Choroid plexus epithelial cell (primary cell): ENCODE results near the gene FAH.
A peak's percentile ranks its signal among the peaks of the same experiment; 100 is the strongest.

Experiments
- DNase-seq: peaks from one replicate; pipeline ENCODE4 v3.0.0-alpha.2; 2010; ENCODE audit warnings: low read depth
- H3K4me3 ChIP-seq: 2 replicates; pipeline ENCODE4 v1.5.1; 2011; ENCODE audit warnings: low read depth, mild to moderate bottlenecking, control low read depth, low read length, moderate library complexity
- TF ChIP-seq, protein P1 (sequence below): conservative IDR thresholded peaks from 2 replicates; pipeline ENCODE4 v1.5.1; 2011; ENCODE audit warnings: low read depth, mild to moderate bottlenecking, control low read depth, inconsistent platforms, low read length, moderate library complexity

FAH gene

DNA sequence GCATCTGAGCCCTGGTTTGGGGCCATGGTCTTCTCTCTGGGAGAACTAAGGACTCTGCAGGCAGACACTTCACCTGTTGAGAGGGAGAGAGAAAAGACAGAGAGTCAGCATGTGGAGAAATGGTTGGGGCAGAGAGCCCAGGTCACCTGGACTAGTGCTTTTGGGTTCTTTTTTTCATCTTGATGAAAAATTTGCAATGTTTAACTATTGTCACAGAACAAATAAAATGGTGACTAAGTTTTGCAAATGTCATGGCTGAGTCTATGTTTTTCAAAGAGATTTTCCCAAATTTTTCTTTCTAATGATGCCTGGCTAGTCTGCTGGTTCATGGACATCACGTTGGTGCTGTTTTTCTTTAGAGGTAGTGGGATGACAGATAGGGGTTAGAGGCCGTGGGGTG is 17.8 kb downstream of the FAH start:
- no peak for DNase-seq
- no peak overlapping the region for H3K4me3 ChIP-seq
- TF ChIP-seq, protein P1, sequence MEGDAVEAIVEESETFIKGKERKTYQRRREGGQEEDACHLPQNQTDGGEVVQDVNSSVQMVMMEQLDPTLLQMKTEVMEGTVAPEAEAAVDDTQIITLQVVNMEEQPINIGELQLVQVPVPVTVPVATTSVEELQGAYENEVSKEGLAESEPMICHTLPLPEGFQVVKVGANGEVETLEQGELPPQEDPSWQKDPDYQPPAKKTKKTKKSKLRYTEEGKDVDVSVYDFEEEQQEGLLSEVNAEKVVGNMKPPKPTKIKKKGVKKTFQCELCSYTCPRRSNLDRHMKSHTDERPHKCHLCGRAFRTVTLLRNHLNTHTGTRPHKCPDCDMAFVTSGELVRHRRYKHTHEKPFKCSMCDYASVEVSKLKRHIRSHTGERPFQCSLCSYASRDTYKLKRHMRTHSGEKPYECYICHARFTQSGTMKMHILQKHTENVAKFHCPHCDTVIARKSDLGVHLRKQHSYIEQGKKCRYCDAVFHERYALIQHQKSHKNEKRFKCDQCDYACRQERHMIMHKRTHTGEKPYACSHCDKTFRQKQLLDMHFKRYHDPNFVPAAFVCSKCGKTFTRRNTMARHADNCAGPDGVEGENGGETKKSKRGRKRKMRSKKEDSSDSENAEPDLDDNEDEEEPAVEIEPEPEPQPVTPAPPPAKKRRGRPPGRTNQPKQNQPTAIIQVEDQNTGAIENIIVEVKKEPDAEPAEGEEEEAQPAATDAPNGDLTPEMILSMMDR: no peak

DNA sequence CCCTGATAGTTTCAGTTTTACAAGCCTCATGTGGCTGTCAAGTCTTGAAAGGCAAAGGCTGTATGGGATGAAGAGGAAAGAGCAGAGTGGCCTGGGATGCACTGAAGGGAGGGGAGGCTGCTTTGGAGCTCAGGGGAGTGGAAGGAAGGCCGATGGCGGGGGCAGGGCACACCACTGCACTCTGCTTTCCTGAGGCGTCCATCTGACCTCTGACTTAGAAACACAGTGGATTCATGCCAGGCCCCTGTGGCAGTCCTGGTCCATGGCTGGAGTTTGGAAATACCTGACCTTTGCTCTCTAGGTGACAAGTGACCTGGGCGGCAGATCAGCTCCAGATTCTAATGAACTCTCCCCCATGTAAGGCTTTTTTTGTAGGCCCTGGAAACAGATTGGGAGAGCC is 19.0 kb downstream of the FAH start:
- TF ChIP-seq, protein P1: no peak
- H3K4me3 ChIP-seq: no peak overlapping the region
- no peak for DNase-seq

DNA sequence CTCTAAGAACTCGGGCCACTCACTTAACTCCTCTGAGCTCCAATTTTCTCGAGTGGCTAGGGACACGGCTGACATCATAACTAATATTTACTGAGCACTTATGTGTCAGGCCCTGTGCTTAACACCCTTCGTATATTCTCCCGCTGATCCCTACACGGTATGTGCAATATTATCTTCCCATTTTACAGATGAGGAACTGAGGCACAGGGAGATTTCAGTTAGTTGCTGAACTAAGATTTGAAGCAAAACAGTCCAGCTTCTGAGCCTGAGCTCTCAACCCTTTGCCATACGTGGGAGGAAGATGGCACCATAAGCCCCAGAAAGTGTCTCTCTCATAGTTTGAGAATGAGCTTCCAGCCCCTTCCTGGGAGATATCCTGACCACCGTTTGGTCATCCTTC is 19.6 kb downstream of the FAH start:
- no peak for DNase-seq
- TF ChIP-seq, protein P1: no peak
- no peak overlapping the region for H3K4me3 ChIP-seq

DNA sequence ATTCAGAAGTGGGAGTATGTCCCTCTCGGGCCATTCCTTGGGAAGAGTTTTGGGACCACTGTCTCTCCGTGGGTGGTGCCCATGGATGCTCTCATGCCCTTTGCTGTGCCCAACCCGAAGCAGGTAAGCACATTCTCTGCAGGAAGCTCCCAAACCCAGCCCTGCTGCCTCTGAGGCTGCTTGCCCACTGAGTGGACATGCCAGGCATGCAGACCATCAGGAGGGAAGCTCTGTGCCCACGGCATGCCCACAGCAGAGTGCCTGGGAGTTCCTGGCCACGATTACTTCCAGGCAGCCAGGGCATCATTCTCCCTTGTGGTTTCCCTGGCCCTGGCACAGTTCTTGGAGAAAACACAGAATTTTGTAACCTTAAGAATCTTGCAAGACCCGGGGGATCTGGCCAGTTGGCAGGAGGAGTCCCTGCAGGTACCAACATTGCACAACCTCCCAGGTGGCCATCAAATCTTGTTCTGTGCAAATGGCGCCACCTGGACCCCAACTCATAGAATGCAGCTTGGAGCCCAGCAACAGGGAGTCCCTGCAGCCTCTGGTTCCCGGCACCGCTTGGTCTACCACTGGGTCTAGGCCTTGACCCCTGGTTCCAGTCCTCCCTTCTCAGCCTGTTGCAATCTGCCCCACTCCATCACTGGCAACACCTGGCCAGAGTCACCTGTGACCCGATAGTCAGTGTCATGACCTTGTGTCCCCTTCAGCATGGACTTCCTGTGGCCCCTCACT is 20.4 kb downstream of the FAH start:
- TF ChIP-seq, protein P1: peak; percentile 91
- H3K4me3 ChIP-seq: no peak overlapping the region
- peak; percentile 77 for DNase-seq

DNA sequence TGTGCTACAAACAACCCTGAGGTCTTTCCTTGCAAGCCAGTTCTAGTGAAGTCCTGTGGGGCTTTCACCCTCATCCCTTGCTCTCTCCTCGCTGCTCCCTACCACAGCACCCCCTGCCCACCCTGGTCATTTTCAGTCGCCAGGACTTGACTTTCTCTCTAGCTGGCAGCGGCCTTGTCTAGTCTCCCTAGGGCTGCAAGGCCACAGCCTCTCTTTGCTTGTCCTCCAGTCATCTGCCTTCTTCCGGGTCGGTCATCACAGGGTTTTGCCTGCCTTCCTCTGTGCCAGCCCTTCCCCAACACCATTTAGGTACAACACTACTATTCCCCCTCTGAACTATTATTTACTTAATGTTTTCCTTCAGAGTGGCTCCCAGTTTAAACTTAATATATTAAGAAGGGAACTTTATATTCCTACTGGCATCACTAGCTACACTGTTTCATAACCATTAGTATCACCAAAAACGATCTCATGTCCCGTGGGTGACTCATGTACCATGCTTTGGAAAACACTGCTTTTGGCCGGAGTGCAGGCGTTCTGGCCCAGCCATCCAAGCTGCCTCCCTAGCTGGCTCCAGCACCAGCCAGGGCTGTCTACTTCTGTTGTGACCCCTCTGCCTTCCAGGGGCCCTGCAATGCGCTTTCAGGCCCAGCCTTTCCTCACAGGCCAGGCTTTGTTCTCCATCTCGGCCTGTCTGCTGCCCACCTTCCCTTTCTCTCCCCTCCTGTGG is 21.4 kb downstream of the FAH start:
- peak; percentile 64 for DNase-seq
- TF ChIP-seq, protein P1: no peak

DNA sequence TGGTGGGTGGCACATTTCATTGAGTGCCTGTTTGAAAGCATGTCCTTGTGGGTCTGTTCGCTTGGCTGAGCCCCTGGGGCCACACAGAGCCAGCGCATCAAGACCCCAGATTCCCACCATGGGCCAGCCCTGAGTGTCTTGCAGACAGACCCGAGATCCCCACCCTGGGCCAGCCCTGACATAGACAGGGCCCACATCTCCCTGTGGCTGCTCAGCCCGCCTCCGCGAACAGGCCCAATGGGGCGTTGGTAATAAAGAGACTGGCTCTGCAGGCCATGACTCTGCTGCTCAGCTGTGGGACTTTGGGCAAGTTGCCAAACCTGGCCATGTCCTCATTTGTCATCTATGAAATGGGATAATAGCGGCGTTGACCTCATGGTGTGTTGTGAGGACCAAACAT is 22.6 kb downstream of the FAH start:
- no peak for DNase-seq
- H3K4me3 ChIP-seq: no peak overlapping the region
- TF ChIP-seq, protein P1: no peak

More for the DNA sequence above, 21.4 kb downstream of the FAH start:
- no peak overlapping the region for H3K4me3 ChIP-seq
